HG03045 (cell line): Measurements from ENCODE around the gene S100A2.

Source experiments
- ATAC-seq: cut with Tn5 transposase; IDR thresholded peaks from one replicate; pipeline ENCODE4 v1.9.1; 2021; ENCODE audit warnings: mild to moderate bottlenecking, moderate library complexity; ENCODE audit not compliant: unreplicated experiment

S100A2 gene

DNA sequence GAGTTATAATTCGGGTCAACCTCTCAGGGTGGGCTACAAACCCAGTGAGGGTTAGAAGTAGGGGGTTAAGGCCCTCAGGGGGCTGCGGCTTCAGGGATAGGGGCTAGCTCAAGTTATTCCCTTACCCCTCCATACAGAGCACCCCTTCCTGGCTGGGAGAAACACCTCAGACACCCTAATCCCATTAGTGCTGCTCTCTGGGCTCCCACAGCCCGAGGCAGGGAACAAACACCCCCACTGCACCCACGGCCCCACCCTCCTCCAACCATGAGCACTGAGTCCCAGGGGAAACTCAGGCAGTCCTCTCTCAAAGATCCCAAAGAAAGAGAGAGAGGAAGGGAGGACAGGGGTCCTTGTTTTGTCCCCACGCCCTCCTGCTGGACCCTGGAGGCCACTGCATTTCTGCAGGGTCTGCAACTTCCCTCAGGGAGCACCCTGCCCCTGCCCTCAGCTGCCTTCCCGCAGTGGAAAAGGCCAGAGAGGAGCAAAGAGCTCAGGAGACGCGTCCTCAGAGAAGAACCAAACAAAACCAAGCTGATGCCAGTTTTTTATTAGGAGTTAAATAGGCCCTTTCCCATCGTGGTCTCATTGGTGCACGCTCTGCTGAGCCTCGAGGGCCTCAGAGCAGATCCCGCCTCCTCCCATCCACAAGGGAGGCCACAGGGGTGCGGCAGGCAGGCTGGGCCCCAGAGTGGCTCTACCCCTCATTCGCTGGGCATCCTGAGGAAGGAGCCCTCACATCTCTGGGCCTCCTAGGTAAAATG, 18.7 kb downstream of the S100A2 start:
- ATAC-seq = no peak

DNA sequence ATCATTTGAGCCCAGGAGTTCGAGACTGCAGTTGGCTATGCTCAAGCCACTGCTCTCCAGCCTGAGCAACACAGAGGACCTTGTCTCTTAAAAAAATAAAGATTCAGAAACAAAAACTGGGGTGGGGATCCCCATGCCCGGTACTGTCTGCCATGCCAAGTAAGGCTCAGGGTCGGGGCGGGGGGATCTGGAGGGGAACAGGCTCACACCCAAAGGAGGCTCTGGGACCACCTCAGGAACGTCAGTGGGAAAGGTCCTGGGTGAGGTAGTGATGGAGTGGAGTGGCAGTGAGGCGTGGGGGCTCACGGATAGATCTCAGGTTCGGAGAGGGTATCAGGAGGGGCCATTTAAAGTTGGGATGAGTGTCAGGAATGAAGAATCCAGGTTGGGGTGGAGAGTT, 19.3 kb downstream of the S100A2 start:
- ATAC-seq = no peak

DNA sequence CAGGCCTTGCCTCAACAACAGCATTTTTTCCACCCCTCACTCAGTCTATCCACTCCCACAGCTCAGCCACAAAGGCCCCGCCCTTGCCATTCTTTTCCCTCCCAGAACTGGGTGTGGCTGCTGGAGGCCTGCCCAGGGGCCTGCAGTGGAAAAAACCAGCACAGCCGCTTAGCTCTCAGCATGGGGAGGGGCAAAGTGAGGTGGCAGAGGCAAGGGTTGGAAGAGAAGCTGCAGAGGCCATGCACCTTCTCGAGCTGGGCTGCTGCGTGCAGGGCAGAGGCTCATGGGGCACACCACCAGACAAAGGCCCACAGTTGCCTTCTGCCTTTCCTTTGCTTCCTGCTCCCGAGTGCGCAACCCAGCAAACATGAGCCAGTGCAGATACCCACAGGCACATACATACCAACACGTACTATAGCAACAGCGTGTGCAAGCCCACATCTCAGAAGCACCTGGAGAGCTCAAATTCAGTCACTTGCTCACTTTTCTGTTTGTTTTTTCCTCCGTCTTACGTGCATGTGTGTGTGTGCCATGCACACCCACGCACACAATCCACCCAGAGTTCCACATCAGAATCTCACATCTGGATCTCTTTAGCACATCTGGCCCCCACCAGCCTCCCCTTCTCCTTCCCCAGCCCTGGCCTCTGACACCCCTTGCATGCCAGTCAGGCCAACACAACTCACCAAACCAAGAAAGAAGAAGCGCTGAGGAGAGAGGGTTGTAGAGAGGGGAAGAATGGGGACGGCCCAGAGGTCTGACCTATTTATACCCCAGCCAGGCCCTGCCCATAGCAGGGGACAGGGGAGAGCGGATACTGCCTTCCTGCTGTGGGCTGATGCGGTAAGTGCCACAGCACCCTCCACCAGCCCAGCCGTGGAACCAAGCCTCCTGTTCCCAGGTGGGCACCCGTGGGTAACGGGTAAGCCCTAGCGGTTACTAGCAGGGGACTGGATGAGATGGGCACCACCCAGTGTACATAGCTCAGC, 20.3 kb downstream of the S100A2 start, which contains the start of gene S100A4:
S100A4 (minus strand) TSS at position 740 of the 989 bp plus-strand sequence. CDS start 1,012 bp downstream, outside the sequence.
- peak; percentile 69 for ATAC-seq

DNA sequence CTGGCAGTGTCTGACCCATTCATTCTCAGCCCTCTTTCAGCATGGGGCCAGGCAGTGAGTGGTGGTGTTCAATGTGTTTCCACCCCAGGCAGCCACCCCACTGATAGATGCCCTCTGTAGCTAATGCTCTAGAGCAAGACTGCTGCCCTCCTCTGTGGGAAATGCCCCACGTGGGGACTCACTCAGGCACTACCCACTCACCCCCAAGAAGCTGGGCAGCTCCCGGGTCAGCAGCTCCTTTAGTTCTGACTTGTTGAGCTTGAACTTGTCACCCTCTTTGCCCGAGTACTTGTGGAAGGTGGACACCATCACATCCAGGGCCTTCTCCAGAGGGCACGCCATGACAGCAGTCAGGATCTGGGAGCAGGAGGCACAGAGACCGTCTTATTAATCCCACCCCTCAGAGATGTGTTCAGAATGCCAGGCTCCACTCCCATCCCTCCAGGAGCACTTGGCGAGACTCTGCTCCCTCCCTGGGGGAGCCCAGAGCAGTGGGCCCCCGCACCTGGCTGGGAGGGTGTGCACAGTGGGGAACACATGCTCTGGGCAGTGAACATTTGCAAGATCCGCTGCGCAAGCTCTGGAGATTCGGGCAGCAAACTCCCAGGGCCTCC, 21.1 kb downstream of the S100A2 start:
- no peak for ATAC-seq

DNA sequence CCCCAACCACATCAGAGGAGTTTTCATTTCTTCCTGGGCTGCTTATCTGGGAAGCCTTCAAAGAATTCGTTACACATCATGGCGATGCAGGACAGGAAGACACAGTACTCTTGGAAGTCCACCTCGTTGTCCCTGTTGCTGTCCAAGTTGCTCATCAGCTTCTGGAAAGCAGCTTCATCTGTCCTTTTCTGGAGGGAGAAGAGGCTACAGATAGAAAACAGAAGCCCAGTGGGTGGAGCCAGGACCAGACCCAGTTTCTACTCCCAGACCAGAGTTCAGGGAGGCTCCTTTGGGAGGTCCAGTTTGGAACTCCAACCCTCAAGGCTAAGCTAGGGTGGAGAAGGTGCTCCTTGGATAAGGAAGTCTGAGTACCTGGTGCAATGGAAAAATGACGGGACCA, 21.9 kb downstream of the S100A2 start:
- ATAC-seq = no peak

DNA sequence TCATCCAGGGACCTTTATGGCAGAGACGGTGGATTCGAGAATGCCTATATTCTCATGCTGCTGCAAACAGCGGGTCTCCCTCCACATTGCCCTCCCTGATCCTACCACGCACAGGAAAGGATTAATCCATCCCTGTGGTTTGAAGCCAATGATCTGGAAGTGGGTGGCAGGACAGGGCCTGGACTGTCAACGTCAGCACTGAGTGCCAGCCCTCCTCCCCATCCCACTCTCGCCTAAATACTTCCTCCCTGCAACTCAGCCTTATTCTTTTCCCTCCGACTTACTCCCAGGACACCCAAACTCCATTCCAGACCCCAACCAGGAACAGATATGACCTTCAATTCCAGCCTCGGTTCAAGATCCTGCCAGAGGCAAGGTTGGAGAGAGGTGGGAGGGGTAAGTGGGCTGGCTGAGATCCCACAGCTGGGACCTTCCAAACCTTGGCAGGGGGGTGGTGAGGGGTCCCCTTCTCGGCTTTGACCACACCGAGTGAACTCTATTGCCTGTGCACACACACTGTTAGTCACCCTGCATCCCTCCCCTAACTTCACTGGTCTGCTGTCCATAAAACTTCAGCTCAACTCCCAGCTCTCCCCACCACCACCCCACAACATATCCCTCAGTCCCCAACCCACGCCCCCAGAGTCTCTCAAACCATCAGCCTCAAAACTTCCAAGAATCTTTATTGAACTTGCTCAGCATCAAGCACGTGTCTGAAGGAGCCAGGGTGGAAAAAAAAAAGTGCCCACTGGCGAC, 22.5 kb downstream of the S100A2 start:
- no peak for ATAC-seq

DNA sequence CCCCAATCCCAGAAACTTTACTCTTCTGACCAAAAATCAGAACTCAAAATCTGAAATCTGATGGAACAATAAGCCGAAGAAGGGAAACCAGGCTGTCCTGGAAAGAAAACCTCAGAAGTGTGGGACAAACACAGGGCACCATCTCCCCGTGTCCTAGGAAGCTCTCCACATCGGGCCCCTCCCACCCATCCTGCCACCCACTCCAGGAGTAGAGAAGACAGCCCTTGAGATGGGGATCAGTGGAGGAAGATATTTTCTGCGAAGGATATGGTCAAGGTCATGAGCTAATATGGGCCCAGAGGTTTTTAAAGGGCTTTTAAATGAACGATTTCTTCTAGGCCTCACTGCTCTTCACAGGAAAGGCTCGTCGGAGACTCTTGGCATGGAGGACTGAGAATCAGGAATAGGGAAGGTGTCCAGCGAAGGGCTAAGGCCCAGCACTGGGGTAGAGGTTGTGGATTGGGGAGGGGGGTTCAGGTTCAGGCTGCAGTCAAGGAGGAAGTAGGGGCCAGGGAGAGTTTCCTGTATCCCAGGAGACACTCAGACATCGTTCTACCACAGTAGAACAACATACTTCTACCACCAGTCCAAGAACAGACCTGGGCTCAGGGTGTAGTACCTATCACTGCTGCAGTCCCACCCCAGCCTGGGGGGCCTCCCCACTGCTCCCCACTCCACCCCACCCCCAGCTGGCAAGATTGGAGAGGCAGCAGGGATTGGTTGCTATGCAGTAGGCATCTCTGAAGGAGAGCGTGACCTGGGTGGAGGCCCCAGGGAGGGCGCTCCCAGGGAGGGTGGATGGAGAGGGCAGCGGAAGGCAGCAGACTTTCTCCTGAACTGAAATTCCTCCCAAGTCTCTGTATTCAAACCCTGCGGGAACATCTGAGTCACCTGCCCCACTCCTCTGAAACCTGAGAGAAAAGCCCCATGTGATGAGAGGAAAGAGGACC, 23.7 kb downstream of the S100A2 start:
- ATAC-seq = no peak

DNA sequence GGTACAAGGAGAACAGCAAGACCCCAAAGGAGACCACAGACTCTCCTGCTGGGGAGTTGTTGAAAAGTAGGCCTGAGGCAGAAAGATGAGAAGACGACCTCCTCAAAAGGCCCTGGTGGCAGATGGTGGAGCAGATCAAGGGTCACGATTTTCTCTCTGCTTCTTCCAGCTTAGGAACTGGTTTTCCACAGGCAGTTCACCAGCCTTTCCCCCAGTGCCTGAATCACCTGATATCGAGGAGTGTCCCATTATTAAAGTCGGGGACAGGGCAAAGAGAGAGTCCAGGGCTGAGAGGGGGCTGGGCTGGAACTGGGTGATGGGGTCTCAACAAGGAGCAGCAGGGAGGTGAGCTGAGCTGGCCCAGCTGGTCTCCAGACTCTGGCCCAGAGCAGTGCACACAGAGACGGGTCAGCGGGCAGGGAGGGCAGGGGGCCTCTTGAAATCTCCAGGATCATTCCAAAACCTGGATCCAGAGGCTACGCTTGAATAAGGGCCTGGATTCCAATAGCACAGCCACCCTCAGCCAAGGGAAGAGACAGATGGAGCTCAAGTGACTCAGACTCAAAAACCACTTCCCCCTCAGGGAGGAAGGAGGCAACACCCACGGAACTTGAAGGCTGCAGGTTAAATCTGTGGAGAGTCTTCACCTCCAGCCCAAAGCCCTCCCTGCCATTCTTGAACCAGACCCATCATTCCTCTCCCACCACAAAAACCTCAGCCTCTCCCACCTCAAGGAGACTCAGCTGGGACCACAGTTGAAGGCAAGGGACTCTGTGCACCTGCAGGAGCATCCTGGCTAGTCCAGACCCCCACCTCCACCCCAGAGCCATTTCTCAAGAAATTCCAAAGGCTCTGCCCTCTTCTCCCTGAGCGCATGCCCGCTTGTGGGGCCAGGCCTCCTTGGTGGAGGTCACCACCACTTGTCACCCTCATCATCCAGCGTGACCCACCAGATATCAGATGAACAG, 25.0 kb downstream of the S100A2 start, which contains the start of gene S100A5:
S100A5 (minus strand) TSS at position 541 of the 968 bp plus-strand sequence. CDS start 743 bp downstream, outside the sequence.
- no peak for ATAC-seq

DNA sequence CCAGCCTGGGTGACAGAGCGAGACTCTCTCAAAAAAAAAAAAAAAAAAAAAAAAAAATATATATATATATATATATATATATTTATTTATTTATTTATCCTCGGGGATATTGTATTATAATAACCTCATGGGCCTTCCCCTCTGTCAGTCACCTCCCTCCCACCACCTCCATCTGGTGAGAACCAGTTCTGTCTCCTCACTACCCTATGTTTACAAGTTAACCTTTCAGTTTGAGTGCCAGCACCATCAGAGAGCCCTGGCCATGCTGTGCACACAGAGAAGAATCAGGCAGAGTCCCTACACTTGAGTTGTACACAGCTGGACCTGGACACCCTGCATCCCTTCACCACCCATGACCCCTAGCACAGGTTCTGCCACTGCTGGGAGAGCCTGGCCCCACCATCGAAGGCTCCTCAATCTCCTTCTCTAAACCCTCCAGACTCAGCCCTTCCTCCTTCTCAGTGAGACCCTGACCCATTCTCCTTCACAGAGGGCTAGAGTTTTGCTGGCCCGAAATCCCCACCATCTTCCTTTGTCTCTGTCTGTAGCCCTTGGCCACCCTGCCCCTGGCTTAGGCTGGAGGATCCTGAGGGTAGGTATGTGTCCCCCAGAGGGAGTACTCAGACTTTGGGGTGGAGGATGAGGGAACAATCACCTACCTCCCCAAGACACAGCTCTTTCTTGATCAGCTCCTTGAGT, 26.1 kb downstream of the S100A2 start:
- no peak for ATAC-seq

DNA sequence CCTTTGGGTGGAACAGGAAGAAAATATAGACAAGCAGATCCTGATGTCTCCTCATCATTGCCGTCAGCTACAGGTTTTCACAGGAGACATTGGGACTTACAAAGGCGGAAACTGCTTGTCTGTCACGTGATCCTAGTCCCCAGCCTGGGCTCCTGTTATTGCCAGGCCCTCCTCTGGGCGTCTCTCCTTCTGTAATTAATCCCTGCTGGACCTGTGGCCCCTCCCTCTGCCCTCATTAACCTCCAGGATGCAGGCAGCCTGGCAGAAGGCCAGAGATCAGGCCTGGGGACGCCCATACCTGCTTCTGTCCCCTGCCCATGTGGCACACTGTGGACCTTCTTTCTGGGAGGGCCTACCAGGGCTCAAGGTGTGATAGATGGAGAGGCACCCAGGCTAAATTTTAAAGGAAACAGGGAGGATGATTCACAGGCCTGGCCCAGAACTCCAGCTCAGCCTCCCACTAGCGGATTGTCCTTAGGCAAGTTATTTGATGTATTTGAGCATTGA, 27.3 kb downstream of the S100A2 start:
- no peak for ATAC-seq

DNA sequence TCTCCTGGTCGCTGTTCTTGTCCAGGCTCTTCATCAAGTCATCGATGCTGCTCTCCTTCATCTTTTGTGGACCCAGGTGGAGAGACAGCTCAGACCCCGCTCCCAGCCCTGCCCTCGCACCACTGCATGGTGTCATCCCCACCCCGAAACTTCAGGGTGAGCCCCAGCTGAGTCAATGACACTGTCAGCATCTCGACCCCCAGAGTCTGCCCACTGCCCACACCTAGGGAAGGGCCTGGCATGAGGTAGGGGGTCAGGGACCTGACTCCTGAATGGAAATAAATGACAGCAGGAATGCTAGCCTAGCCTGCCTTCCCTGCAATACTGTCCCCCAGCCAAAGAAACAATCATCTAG, 28.3 kb downstream of the S100A2 start:
- ATAC-seq = no peak

DNA sequence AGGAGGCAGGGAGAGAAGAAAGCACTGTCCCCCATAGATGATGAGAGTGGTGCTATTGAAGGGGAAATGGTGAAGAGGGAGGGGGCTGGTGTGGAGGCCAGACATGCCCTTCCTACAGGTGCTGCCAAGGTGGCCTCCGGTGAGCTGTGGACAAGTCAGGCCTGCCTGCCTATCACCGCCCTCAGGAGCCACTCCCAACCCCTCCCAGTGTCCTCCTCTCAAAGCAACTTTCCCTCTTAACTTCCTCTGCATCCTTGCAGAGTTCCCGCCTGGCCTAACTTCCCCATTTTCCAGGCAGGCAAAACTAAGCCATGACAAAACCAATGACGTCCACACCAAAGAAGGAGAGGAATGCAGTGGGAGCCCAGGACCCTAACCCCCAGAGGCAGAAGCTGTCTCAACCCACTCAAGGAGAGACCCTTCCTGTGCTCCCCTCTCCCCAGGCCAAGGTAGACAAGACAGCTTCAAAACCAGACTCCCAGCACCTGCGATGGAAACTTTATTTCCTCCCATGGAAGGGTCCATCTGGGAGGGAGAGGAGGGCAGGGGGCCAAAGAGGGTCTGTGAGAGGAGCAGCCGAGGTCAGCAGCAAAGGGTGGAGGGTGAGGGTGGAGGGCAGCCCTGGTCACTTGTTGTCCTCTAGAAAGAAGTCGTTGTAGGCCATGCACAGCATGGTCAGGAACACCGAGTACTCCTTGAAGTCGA, 28.8 kb downstream of the S100A2 start:
- ATAC-seq = no peak

DNA sequence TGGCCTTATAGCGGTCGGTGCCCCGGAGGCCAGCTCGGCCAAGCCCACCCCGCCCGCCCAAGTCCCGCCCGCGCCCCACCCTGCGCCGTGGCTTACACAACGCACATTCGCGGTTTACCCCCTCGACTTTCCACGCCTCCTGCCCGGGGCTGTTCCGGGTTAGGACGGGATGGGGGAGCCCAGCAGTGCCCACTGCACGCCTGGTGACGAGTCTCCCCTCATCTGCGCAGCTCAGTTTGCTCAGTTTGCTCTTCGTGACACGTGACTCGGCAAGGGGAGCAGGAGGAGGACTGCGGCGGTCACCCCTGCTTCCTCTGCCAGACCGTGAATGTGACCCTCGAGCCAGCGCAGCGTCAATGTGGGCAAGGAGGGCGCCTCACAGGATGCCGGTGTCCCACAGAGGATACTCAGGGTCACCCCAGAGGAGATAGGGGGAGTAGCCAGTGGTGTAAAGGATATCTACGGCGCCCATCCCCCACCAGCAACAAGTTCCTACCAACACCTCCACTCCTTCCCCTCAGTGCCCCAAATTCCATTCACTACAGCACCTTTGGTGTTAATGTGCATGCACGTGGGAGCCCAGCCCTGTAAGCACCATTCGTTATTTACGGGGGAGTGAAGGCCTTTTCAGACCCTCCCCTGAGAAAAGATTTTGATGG, 29.5 kb downstream of the S100A2 start:
- ATAC-seq = peak; percentile 44

DNA sequence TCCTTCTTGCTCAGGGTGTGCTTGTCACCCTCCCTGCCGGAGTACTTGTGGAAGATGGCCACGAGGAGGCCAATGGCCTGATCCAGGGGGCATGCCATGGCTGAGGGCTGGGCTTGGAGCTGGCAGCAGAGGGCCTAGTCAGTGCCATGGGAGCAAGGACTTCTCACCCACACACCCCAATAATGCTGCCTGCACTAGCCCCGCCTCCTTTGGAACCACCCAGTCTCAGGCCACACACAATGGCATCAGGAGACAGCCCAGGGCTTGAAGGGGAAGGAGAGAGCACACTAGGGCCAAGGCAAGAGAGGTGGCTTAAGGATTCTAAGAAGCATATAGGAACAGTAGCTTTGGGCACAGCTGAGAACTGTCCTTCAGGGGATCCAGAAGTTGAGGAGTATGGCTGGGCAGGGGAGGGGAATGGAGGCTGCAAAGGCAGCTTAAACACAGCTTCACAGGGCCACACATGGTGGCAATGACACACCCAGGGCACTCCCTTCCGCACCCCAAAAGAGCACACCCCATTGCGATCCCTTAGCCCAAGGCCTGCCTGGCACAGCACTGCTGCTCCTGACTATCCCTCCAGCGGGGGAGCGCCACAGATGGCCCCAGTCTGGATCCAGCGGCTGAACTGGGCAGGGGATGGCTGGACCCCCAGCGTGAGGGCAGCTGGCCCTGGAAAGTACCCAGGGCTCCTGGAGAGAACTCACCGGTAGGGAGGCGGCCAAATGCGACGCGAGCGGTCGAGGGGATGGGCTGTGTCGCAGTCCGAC, 30.2 kb downstream of the S100A2 start, which contains the start of gene S100A6:
S100A6 (minus strand) TSS at position 750 of the 770 bp plus-strand sequence; CDS start at position 98, 652 bp downstream.
- peak; percentile 6 for ATAC-seq

DNA sequence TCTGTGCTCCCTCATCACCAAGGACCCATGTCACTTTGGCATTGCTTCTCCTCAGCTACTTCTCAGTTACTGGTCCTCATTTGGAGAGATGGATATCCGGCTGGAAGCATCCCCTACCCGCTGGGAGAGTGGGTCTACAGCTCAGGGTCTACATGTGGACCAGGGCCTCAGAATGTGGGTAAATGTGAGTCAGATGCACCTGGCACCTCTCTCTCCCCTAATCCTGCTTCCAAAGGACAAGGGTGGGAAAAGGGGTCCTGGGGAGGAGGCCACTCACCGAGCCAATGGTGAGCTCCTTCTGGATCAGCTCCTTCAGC, 30.8 kb downstream of the S100A2 start:
- no peak for ATAC-seq
